HG02885 (cell line): ENCODE data around the gene MUC13.

Experiments used
- ATAC-seq: cut with Tn5 transposase; IDR thresholded peaks from one replicate; pipeline ENCODE4 v1.9.1; 2021; ENCODE audit warnings: mild to moderate bottlenecking; ENCODE audit not compliant: unreplicated experiment, poor library complexity

Gene MUC13

DNA sequence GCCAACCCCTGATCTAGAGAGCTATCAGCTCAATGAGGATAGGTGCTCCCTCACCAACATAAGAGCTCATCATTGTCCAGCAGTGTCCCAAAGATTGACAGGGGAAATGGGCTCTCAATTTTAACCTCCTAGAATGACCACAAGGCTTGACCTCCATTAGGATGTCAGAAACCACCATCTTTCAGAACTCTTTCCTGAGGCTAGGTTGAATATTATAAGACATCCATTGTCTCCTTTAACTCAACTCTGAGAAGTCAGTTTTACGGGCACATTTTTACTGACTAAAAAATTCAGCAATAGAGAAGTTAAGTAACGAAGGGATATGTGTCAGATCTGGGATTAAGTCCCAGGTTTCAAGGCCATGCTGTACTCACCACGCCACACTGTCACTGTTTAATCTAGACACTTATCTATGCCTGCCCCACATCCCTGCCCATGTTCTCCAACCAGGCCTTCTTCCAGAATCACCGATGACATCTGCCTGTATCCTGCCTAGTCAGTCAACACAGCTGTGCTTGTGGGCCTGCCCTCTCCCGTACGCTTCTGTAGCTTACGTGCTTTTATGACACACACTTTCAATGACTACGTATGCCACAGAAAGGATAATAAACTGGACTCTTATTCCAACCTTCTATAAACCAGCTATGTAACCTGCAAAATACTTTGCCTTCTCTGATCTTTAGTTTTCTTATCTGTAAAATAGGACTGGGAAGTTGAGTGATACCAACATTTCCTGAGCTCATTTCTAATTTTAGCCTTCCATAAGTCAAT, 17.1 kb upstream of the MUC13 start:
- no peak for ATAC-seq

DNA sequence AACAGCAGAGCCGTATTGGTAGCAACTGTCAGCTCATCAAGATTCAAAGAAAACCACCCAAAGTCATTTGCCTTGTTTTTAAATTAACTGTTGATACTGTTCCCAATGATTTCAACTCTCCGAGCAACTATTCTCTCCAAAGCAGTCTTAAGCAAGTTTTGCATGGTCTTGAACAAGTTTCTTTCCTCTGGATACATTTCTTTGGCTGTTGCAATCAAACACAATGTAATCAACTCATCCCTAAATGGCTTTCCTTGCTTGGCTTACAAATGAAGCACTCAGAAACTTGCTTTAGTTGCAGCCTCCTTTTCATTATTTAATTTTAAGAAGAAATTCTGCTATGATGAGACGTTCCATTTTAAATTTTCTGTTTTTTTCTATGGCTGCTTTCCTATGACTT, 15.5 kb upstream of the MUC13 start:
- ATAC-seq, result no peak

DNA sequence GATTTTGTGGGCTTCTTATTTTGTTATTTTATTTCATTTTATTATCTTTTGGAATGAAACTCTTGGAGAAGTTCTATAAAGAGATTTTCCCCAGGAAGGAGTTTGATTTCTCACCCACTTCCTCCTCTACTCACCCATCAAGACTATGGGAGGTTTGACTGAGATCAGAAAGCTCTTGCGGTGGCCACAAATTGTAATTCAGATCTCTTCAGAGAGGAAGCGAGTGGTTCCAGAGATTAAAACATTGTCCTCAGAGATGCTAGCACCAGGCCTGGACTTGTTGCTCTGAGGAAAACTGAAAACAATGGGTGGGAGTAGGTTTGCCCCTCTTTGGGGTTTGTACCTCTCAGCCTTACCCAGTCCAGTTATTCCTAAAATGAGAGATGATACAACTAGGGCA, 8.1 kb upstream of the MUC13 start:
- no peak for ATAC-seq

GRCh38 chr3:124941771-124942170, 7.2 kb upstream of the MUC13 start:
- no peak for ATAC-seq

DNA sequence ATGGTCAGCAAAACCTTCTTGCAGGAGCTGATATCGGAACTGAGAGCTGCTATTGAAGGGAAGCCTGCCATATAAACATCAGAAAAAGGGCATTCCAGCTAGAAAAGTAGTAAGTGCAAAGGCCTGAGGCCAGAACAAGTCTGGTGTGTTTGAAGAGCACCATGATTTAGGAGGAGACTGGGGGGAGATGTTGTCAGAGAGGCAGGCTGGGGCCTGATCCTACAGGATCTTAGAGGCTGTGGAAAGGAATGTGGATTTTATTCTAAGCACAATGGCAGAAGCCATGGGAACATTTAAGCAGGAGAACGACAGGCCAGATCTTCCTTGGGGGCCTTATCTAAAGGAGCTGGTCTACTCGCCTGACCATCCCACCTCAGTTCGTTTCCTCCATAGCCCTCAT, 5.1 kb upstream of the MUC13 start:
- no peak for ATAC-seq

- no peak for ATAC-seq
These were observed 4.3 kb upstream of the MUC13 start for GRCh38 chr3:124938896-124939295.

GRCh38 chr3:124937049-124937448, 2.5 kb upstream of the MUC13 start:
- no peak for ATAC-seq

DNA sequence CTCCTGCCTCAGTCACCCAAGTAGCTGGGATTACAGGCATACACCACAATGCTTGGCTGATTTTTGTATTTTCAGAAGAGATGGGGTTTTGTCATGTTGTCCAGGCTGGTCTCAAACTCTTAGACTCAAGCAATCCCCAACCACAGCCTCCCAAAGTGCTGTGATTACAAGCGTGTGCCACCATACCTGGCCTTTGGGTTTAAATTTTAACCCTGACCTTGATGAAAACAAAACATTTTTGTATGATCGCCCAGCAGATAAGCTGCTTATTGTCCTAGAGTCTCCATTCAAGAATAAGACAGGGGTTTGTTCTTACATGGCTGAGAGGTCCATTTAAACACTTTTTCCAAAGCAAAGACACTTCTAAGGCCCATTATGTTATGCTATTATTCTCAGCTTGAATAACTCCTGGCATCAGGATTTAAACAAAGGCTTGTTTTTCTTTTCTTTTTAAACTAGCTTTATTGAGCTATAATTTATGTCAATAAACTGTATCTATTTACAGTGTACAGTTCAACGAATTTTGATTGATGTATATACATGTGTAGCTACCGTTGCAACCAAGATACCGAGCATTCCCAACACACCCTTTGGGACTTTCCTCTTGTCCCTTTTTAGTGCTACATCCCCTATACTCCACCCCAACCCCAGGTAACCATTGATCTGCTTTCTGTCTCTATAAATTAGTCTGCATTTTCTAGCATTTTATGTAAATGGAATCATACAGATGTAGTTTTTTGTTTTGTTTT, 1.4 kb upstream of the MUC13 start:
- ATAC-seq, result no peak

GRCh38 chr3:124935264-124935663, 713 bp upstream of the MUC13 start:
- no peak for ATAC-seq

- no peak for ATAC-seq
These were observed 6.0 kb downstream of the MUC13 start for GRCh38 chr3:124928333-124929202.

- peak; percentile 50 for ATAC-seq
These were observed 6.9 kb downstream of the MUC13 start for GRCh38 chr3:124927574-124928045.

DNA sequence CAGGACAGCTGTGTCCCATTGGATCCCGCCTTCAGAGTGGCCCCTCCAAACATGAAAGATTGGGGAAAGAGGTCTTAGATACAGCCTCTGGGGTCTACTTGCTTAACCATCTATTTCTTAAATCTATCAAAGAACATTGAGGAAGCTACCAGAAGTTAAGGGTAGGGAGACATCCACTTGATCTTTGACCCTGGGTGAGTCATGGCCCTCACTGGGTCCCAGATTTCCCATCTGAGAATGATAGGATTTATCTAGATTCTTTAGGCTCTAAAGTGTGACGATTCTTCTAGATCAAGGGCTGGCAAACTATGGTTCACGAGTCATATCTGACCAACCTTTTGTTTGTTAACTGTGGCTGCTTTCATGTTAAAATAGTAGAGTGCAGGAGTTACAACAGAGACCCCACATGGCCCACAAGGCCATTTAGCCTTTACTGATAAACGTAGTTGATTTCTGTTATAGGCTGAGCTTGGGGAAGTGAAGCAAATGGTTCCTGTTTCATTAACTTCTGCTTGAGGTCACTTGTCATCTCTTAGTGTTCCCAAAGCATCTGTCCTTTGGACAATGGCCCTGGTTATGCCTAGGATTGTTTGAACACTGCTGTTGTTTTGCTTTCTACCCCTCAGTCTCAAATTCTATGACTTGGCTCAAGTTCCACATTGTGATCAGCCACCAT, 8.0 kb downstream of the MUC13 start:
- ATAC-seq, result no peak

DNA sequence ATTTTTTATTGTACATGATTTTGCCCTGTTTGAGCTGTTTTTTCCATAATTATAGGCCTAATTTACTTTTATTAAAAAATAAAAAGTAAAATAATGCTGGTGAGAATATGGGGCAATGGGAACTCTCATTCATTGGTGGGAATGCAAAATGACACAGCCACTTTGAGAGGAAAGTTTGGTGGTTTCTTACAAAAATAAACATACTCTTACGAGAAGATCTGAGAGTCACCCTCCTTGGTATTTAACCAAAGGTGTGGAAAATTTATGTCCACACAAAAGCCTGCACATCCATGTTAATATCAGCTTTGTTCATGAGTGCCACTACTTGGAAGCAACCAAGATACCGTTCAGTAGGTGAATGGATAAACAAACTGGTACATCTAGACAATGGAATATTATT, 9.8 kb downstream of the MUC13 start:
- no peak for ATAC-seq

GRCh38 chr3:124923833-124924232, 10.7 kb downstream of the MUC13 start:
- no peak for ATAC-seq

DNA sequence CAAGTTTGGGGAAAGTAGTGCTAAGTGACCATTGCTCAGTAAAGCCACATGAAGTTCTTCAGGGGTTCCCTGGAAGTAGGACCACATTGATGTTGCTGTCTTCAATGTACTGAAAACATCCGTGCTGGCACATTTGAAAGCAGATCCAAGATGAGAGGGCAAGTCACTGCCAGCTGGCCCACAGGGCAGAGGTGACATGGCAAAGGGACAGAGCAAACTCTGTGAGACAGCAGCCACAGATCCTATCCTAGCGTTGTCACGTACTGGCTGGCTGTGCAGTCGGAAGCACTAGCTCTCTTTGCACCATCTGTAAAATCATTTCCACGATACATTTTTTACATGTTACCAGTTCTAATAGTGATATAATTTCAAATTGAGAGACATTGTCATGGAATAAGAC, 13.8 kb downstream of the MUC13 start:
- ATAC-seq, result no peak

GRCh38 chr3:124919756-124920155, 14.8 kb downstream of the MUC13 start:
- ATAC-seq, result no peak

DNA sequence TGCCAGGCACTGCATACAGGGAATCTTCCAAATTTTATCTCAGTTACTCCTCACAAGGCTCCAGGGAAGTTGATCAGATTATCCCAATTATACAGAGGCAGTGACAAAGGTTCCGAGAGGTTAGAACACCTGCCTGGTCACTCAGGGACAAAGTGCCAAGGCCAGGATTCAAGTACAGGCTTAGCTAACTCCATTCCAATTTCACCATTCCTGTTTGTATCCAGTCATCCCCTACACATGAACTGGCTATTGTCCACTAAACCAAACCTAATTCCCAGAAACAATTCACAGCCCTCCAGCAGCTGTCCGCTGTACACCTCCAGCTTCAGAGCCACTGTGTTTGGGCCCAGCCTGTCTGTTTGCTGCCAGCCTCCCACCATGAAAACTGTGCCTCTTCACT, 16.0 kb downstream of the MUC13 start:
- no peak for ATAC-seq

GRCh38 chr3:124916837-124917409, 17.6 kb downstream of the MUC13 start:
- ATAC-seq, result no peak

DNA sequence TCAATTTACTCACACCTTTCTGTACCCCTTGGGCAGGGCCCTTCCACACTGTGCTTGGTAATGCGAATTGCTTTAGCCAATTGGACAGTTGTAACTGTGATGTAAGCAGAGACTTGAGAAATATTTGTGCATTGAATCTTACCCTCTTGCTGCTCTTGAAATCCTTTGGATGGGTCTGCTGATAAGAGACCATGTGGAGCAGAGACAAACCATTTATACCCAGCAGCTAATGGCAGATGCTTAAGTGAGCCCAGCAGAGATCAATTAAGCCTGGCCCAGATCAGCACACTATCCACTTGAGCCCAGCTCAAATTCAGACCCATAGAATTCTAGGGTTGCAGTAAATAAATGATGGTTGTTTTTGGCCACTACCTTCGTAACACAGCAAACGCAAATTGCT, 19.3 kb downstream of the MUC13 start:
- no peak for ATAC-seq

DNA sequence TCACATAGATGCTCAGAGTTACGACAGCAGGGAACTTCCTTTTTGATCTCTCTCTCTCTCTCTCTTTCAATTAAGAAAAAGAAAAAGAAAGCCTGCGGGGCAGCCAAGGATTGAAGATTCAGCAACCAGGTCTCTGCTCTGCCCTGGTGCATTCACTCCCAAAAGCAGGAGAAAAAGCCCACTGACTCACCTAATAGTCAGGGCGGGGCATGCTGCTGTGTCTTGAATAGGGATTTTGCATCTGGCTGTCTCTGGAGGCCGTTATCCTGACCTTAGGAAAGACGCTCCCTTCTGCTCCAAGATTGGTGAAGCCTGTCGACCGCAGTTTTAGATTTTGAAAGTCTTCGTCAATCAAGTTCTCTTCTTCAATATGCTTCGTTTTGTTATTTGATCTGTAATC, 26.6 kb downstream of the MUC13 start:
- no peak for ATAC-seq
